Measurements from ENCODE around the gene HSPA1A. TPM values are rescaled to one million over a fixed set of nuclear protein-coding genes. Genes with fewer than 3 reads are reported as not detected.

Gene HSPA1A
- total and polyA plus RNA-seq, 9 of the 15 experiments (the other 6 are each of a cell fraction or from before 2014, with no cell fraction given): 2.2 to 273 (median 107) TPM

GRCh38 chr6:31795616-31796298 is 19.6 kb upstream of the HSPA1A start, which contains the start of gene VARS1 (continued):
- peak; percentile 97 for TF ChIP-seq SP1 (CRISPR knock-in tag; IDR thresholded peaks at IDR 0.05)
- peak; percentile 96 for TF ChIP-seq CC2D1A (IDR thresholded peaks at IDR 0.05)
- no peak for TF ChIP-seq ZNF57 (CRISPR knock-in tag; IDR thresholded peaks at IDR 0.05)
- TF ChIP-seq PHF21A (IDR thresholded peaks at IDR 0.05; ENCODE audit: borderline replicate concordance, low read depth): 0 out of 2 replicates have a peak, but pooled peaks have one; percentile 2
- peak; percentile 41; the same call in 1 of the 2 replicates for TF ChIP-seq MITF (IDR thresholded peaks at IDR 0.05)
- TF ChIP-seq NR0B1 (IDR thresholded peaks at IDR 0.05; ENCODE audit: partially characterized antibody): no peak
- no peak for TF ChIP-seq BRF1 (IDR thresholded peaks at IDR 0.05; ENCODE audit: borderline replicate concordance, extremely low read depth, insufficient read length)
- TF ChIP-seq STAT5A (IDR thresholded peaks at IDR 0.05; ENCODE audit: borderline replicate concordance, low read length): peak; percentile 45; the same call in 1 of the 2 replicates
- TF ChIP-seq KDM2B (CRISPR knock-in tag; IDR thresholded peaks at IDR 0.05): no peak
- TF ChIP-seq PHB (CRISPR knock-in tag; IDR thresholded peaks at IDR 0.05): no peak
- TF ChIP-seq FOXJ3 (CRISPR knock-in tag; IDR thresholded peaks at IDR 0.05): no peak
- TF ChIP-seq ZNF589 (CRISPR knock-in tag; IDR thresholded peaks at IDR 0.05; ENCODE audit: low read depth): peak; percentile 73
- peak; percentile 74 for TF ChIP-seq PCBP1 (IDR thresholded peaks at IDR 0.05; ENCODE audit: low read depth, low read length, poor library complexity, severe bottlenecking)
- no peak for TF ChIP-seq RFX5 (IDR thresholded peaks at IDR 0.05; ENCODE audit: low read depth, low read length)
- TF ChIP-seq SREBF1 (IDR thresholded peaks at IDR 0.05; ENCODE audit: borderline replicate concordance, low read depth, low read length): no peak
- peak; percentile 99 for TF ChIP-seq ERF (CRISPR knock-in tag; IDR thresholded peaks at IDR 0.05)
- TF ChIP-seq FUS (optimal IDR thresholded peaks at IDR 0.05; ENCODE audit: low read depth, low read length): peak; percentile 97
- TF ChIP-seq, protein P1, sequence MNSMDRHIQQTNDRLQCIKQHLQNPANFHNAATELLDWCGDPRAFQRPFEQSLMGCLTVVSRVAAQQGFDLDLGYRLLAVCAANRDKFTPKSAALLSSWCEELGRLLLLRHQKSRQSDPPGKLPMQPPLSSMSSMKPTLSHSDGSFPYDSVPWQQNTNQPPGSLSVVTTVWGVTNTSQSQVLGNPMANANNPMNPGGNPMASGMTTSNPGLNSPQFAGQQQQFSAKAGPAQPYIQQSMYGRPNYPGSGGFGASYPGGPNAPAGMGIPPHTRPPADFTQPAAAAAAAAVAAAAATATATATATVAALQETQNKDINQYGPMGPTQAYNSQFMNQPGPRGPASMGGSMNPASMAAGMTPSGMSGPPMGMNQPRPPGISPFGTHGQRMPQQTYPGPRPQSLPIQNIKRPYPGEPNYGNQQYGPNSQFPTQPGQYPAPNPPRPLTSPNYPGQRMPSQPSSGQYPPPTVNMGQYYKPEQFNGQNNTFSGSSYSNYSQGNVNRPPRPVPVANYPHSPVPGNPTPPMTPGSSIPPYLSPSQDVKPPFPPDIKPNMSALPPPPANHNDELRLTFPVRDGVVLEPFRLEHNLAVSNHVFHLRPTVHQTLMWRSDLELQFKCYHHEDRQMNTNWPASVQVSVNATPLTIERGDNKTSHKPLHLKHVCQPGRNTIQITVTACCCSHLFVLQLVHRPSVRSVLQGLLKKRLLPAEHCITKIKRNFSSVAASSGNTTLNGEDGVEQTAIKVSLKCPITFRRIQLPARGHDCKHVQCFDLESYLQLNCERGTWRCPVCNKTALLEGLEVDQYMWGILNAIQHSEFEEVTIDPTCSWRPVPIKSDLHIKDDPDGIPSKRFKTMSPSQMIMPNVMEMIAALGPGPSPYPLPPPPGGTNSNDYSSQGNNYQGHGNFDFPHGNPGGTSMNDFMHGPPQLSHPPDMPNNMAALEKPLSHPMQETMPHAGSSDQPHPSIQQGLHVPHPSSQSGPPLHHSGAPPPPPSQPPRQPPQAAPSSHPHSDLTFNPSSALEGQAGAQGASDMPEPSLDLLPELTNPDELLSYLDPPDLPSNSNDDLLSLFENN (IDR thresholded peaks at IDR 0.05; ENCODE audit: low read depth in 2 of 2, low read length in 2 of 2): no peak
- TF ChIP-seq ZFP1 (CRISPR knock-in tag; IDR thresholded peaks at IDR 0.05): no peak
- TF ChIP-seq SRF (CRISPR knock-in tag; IDR thresholded peaks at IDR 0.05): peak in 1 of 2 experiments; percentile 84; a peak in 2 of 4 replicates
- TF ChIP-seq CBX8 (IDR thresholded peaks at IDR 0.05; ENCODE audit: borderline replicate concordance, extremely low read depth, low read depth, low read length, poor library complexity, severe bottlenecking): no peak
- no peak for TF ChIP-seq NUFIP1 (IDR thresholded peaks at IDR 0.05; ENCODE audit: partially characterized antibody)
- TF ChIP-seq, protein P2, sequence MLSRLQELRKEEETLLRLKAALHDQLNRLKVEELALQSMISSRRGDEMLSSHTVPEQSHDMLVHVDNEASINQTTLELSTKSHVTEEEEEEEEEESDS (CRISPR knock-in tag; IDR thresholded peaks at IDR 0.05): no peak
